Dedifferentiated amniotic fluid mesenchymal stem cell (primary cell): ENCODE data around the gene RALGPS2.
A peak's percentile ranks its signal among the peaks of the same experiment; 100 is the strongest.
"Not testable (repeated sequence)": the region's sequence is repeated elsewhere in the genome, so short reads cannot be mapped to it uniquely, and the experiment has no call there.

ENCODE experiments used
- DNase-seq: peaks from one replicate; pipeline ENCODE4 v3.0.0-alpha.2; 2016; ENCODE audit errors: extremely low spot score

The RALGPS2 gene

GRCh38 chr1:178781533-178782330, 56.7 kb downstream of the RALGPS2 start:
- DNase-seq = no peak

- no peak for DNase-seq
Measured at GRCh38 chr1:178784131-178784536, 59.1 kb downstream of the RALGPS2 start.

GRCh38 chr1:178792394-178792793, 67.3 kb downstream of the RALGPS2 start:
- no peak for DNase-seq

GRCh38 chr1:178796013-178796412, 71.0 kb downstream of the RALGPS2 start:
- DNase-seq = no peak

- no peak for DNase-seq
Measured at GRCh38 chr1:178797590-178797989, 72.5 kb downstream of the RALGPS2 start.

GRCh38 chr1:178798232-178798861, 73.3 kb downstream of the RALGPS2 start:
- DNase-seq = no peak

GRCh38 chr1:178802873-178803272, 77.8 kb downstream of the RALGPS2 start:
- no peak for DNase-seq

- no peak for DNase-seq
Measured at GRCh38 chr1:178806665-178807300, 81.7 kb downstream of the RALGPS2 start.

GRCh38 chr1:178808529-178808928, 83.5 kb downstream of the RALGPS2 start:
- no peak for DNase-seq

GRCh38 chr1:178810585-178810984, 85.5 kb downstream of the RALGPS2 start:
- no peak for DNase-seq

GRCh38 chr1:178818416-178818815, 93.4 kb downstream of the RALGPS2 start:
- DNase-seq = peak; percentile 15

GRCh38 chr1:178819123-178819522, 94.1 kb downstream of the RALGPS2 start:
- no peak for DNase-seq

- no peak for DNase-seq
Measured at GRCh38 chr1:178821134-178821866, 96.3 kb downstream of the RALGPS2 start.

GRCh38 chr1:178825167-178825566, 100.1 kb downstream of the RALGPS2 start:
- DNase-seq = no peak

GRCh38 chr1:178844436-178844835, 119.4 kb downstream of the RALGPS2 start:
- DNase-seq = no peak

GRCh38 chr1:178846306-178846705, 121.3 kb downstream of the RALGPS2 start:
- DNase-seq = no peak

GRCh38 chr1:178847396-178847849, 122.4 kb downstream of the RALGPS2 start:
- DNase-seq = peak; percentile 63

GRCh38 chr1:178847919-178848318, 122.9 kb downstream of the RALGPS2 start:
- DNase-seq = not testable (repeated sequence)

- no peak for DNase-seq
Measured at GRCh38 chr1:178849918-178850317, 124.9 kb downstream of the RALGPS2 start.

- DNase-seq = no peak
Measured at GRCh38 chr1:178857126-178857525, 132.1 kb downstream of the RALGPS2 start.

- DNase-seq = no peak
Measured at GRCh38 chr1:178862416-178862815, 137.4 kb downstream of the RALGPS2 start.

GRCh38 chr1:178862864-178863263, 137.8 kb downstream of the RALGPS2 start:
- DNase-seq = no peak
